ENCODE measurements around the gene CELF4.
"Not testable (repeated sequence)": the region's sequence is repeated elsewhere in the genome, so short reads cannot be mapped to it uniquely, and the experiment has no call there.

Gene CELF4

DNA sequence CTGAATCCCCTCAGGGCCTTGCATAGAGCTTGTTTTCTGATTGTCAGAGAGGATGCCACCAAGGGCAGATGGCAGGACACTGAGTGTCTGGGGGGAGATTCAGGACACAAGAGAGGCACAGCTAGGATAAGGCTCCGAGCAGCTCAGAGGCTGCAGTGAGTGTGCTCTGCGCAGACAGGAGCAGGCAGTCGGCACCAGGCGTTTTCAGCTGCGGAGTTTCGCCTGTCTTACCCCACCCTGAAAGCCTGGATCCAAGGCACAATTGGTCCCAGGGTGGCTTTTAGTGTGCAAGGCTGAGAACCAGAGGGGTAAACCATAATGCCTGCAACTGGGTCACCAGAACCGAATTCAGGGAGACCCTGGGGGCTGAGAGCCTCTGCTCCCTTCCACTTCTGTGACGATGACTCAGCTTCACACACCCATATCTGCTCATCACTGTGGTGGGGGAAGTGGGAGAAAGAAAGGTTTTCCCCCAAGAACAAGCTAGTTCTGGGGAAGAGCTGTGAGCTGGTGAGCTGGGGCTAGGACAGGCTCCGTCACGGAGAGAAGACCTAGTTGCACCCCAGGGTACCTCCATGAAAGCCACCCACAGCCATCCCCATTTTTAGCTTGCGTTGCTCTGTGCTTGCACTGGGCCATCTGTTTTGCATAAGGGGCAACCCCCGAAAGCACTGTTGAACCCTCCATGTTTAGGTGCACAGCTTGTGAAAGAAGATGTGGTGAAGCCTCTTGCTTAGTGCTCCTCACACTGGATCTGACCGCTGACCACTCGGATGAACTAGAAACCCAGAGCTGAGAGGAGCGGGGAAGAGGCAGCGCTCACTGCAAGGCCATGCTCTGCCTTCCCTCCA, 173.7 kb downstream of the CELF4 start:
- no peak for DNase-seq (ENCODE audit: low spot score)

DNA sequence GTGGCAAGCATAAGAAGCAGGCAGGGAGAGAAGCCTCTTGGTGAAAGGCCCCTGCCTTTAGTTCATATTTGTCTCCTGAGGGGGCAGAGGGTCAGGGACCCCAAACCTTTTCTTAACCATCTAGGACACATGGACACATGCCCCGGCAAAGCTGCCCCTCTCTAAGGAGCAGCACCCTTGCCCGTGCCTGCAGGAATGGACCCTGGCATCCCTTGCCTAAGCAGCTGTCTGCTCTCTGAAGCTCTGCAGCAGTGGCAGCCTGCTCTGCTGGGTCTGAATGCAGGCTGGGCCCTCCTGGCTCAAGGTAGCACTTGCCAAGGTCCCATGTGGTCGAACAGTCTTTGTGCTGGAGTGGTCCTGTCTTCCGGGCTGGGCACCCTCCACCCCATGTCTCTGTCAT, 174.4 kb downstream of the CELF4 start:
- no peak for DNase-seq (ENCODE audit: low spot score)

DNA sequence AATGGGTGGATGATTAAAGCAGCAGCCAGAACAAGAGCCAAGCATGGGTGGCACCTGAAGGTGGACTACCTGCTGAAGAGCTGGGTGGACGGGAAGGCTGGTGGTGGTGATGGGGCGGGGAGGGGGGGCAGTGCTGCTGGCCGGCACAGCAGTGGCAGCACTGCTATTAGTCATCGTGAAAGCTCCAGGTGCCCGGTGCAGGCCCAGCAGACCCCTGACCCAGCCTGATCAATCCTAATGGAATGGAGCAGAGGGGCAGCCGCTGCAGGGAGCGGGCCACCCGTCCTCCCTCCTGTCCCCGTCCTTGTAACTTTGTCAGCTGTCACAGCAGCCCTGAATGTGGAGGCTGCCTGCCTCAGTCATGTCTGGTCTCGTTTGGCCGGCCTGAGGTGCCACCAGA, 174.9 kb downstream of the CELF4 start:
- no peak for DNase-seq (ENCODE audit: low spot score)

- no peak for DNase-seq (ENCODE audit: low spot score)
Observed at GRCh38 chr18:37389684-37390368, 175.8 kb downstream of the CELF4 start.

DNA sequence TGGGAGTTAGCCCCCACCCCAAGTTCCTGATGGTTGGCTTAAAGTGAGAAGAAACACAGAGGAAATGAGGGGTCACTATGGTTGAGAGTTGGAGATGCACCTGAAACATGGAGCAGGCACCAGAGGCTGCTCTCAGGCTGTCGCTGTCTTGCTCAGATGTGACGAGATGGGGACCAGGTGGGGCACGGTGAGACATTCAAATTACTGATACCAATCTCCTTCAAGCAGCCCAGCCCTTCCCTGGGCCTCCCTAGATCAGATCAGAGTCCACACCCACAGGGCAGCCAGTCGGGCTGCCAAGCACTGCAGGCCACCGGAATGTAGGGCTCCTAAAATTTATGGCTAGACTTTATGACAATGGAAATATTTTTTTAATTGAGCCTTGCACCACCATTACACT, 176.6 kb downstream of the CELF4 start:
- DNase-seq (ENCODE audit: low spot score), result no peak

DNA sequence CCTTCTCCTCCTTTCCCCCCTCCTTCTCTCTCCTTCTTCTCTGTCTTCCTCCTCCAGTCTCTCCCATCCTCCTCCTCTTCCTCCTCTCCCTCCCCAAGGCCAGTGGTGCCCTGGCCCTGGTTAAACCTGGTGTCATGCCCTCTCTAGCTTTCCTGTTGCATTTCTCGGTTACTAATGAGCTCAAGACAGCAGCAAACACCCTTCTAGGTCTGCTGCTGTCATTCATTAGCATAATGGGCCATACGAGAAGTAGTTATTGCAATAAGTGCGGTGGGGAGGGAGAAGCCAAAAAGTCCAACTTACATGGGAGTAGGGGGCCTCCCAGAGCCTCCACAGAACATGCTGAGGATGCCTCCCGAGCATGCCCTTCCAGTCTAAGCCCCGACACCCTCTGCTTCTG, 177.2 kb downstream of the CELF4 start:
- DNase-seq (ENCODE audit: low spot score), result no peak

- DNase-seq (ENCODE audit: low spot score), result peak; percentile 58
Observed at GRCh38 chr18:37385846-37386778, 179.5 kb downstream of the CELF4 start.

DNA sequence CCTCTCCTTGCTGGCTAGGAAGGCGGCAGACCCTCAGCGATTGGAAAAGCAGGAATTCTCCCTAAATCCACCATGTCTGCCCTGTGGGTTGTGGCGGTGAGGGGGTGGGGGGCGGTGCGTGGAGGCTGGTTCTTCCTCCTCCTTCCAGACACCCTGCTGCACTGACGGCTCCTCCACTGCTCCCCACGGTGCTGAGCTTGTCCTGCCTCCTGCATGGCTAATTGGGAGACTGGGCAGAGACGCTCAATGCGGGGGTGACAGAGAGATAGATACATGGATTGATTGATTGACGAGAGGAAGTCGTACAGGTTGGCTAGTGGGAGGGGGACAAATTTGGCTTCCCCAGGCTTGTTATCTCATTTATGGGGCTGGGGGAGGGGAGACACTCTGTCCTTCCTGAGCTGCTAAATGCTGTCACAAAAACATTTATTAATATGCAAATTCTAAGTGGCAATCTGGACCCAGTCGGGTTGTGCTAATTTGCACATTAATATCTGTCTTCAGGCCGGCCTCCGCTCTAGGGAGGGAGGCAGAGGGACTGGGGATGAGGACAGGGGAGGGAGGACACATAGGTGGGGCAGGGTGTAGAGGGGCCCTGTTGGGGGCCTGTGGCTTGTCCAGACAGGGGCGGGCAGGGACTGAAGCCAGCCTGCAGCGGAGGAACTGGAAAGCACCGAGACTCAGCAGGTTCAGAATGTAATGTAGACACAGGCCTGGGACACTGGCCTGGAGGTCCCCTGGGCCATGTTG, 181.6 kb downstream of the CELF4 start:
- no peak for DNase-seq (ENCODE audit: low spot score)

GRCh38 chr18:37383036-37383785, 182.4 kb downstream of the CELF4 start:
- DNase-seq (ENCODE audit: low spot score), result no peak

DNA sequence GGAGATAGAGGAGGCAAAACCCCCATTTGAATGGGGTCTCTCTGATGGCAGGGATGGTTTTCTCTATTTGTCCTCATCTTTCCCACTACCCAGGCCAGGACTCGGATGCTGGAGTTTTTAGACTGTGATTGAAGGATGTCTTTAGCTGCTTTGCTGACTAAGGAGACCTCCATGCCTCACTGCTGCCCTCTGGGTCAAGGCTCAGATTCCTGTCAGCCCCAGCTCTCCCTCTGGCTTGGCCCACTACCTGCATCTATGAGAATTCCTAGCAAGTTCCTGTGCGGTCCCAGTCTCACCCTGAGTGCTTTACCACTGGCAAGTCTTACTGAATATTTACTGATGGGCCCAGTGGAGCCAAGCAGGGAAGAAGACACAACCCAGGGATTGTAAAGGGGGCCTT, 184.0 kb downstream of the CELF4 start:
- no peak for DNase-seq (ENCODE audit: low spot score)

- no peak for DNase-seq (ENCODE audit: low spot score)
Observed at GRCh38 chr18:37380546-37381110, 185.0 kb downstream of the CELF4 start.

GRCh38 chr18:37378336-37379010, 187.1 kb downstream of the CELF4 start:
- no peak for DNase-seq (ENCODE audit: low spot score)

DNA sequence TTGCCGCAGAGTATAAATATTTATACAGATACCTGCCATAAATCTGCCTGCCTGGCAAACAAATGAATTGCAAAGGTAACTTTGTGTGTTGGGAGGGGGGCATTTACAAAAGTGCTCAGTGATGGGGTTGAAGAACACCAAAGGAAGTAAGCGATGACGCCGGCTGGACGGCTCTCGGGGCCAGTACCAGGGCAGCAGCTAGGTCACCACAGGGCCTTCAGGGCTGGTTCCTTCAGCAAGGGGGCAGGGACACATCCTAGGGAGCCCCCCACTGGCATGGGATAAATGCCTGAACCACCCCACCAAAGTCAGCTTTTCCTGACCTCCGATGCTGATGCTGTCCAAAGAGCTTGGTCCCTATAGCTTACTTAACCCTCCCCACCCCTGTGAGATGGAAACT, 190.4 kb downstream of the CELF4 start:
- DNase-seq (ENCODE audit: low spot score), result no peak

GRCh38 chr18:37368110-37368954, 197.3 kb downstream of the CELF4 start:
- no peak for DNase-seq (ENCODE audit: low spot score)

DNA sequence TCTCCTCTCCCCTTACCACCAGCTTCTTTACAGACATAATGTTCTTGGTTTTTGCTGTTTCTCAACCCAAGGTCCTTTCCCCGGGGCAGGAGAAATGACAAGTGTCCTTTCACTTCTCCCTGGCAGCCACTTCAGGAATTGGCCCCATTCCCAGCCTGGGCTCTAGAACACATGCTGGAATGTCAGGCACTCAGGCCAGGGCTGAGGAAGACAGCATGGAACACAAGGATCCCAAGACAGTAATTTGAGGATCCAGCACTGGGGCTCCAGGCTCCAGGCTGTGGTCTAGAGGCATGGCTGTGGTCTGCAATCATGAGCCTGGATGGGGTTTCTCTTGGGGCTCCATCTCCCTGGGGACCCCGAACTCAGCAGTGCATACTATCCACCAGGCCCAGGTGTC, 201.4 kb downstream of the CELF4 start:
- no peak for DNase-seq (ENCODE audit: low spot score)

DNA sequence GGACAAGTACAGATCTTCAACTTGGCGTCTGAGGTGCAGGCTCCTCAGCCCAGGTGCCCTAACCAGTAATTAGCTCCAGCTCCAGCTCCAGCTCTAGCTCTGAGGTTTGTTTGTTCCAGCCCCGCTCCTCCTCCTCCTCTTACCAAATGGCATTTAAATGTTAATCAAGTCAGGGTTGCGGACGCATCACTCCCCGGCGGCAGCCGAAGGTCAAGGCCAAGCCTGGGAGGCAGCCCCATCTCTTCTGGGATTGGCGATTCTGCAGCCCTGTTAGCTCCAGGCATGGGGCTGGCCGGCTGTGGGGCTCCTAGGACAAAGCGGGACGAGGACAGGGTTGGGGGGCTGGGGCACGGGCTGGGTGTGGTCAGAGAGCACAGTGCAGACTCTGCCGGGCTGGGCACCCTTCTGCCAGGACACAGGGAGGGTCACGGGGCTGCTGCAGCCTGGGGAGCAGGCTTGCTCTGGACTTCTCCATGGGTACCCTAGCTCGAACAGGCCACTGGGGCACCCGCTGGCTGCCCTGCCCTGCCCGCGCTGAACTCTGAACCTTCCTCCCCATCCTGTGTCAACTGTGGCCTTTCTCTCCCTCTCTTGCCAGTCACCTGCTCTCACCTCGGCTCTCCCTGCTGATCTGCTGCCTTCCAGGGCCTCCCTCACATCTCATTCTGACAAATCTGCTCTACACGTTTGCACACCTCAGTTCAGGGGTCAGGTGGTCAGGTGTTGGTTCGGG, 203.3 kb downstream of the CELF4 start:
- DNase-seq (ENCODE audit: low spot score), result no peak

GRCh38 chr18:37361335-37362157, 204.1 kb downstream of the CELF4 start:
- no peak for DNase-seq (ENCODE audit: low spot score)

DNA sequence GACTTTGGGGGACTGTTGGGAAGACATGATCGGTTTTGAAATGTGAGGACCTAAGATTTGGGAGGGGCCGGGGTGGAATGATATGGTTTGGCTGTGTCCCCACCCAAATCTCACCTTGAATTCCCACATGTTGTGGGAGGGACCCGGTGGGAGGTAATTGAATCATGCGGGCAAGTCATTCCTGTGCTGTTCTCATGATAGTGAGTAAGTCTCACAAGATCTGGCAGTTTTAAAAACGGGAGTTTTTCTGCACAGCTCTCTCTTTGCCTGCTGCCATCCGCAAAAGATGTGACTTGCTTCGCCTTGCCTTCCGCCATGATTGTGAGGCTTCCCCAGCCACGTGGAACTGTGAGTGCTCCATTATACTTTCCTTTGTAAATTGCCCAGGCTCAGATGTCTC, 207.5 kb downstream of the CELF4 start:
- not testable (repeated sequence) for DNase-seq (ENCODE audit: low spot score)

Measured in NAMALWA (cell line).